Fibroblast of gingiva (primary cell): Measurements from ENCODE around the gene TIMP3.

ENCODE experiments used
- DNase-seq: peaks from one replicate; pipeline ENCODE4 v3.0.0-alpha.2; 2011; ENCODE audit warnings: low read depth

Gene TIMP3

DNA sequence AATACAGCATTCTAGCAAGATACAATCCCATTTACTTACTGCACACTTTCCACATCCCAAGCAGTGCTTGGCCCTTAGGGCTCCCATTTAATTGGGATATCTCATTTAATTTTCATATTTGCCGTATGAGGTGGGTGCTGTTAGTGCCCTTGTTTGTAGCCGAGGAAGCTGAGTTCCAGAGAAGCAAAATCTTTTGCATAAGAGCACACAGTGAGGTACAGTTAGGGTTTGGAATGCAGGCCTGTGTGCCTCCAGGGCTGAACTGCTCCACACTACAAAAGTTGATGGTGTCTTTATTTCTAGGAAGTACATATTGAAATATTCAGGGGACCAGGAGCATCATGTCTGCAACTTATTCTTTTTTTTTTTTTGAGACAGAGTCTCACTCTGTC is 15.5 kb upstream of the TIMP3 start:
- no peak for DNase-seq

DNA sequence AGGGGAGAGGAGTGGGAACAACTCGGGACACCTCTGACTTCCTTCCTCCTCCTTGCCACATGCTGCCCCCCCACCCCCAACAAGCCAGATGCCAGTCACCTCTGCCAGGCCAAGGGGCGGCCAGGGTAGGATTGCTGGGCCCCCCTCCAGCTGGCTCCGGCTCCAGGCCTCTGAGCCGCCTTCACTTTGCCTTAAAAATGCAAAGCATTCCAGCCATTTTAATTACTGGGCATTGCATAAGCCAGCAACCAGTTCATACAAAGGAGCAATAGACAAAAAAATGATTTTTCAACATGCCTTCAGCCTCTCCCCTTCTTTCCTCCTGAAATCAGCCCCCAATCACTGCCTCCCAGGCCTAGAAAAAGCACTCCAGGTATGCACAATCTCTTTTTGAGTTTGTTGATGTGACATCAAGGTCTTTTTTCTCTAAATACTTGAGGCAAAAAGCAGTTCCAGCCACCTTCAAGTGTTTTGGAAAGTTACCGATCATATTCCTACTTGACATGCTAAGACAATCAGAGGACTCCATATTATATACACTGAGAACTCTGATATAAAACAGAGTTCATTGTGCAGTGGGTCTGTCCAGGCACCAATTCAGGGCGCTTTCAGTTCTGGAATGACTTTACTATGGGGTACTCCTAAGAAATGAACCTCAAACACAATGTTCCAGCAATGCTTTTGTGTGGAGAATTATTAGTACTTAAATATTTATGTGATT is 12.4 kb upstream of the TIMP3 start:
- peak; percentile 78 for DNase-seq

DNA sequence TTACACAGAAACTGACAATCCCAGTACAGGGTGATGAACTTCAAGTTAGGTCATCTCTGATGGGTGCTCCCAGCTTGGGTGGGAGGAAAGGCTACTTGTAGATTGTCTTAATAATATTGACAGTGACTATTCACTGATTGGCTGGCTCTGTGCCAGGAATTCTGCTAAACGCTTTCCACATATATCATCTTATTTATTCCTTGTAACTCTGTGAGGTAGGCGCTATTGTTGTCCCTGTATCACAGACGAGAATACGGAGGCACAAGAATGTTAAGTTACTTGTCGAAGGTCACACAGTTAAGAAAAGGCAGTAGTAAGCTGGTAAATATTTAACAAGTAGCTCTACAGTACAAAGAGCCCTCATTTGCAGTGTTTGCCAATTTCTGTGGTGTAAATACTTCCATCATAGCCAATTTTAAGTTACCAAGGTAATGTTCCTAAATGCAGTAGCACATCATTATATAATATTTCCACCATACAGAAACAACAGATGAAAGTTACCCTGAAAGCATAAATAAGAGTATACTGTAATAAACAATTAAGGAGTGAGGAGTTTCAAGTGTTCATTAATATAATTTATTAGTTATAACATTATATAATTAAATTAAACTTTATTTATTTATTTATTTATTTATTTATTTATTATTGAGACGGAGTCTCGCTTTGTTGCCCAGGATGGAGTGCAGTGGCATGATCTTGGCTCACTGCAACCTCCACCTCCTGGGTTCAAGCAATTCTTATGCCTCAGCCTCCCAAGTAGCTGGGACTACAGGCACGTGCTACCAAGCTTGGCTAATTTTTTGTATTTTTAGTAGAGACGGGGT is 11.5 kb upstream of the TIMP3 start:
- no peak for DNase-seq

DNA sequence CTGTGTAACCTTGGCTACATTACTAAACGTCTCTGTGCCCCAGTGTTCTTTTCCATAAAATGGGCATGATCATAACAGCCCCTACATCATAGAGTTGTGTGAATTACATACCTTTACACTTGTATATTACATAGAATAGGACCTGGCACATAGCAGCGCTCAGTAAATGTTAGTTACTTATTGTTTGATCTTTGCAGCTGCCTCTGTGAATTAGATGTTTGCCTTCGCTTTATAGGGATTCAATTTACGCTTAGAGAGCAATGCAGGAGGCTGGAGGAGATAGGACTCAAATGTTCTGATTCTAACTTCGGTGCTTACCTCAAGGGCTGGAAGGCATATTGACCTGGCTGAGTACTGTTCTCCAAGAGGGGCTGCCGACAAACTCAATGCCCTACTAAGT is 10.4 kb upstream of the TIMP3 start:
- DNase-seq = no peak

DNA sequence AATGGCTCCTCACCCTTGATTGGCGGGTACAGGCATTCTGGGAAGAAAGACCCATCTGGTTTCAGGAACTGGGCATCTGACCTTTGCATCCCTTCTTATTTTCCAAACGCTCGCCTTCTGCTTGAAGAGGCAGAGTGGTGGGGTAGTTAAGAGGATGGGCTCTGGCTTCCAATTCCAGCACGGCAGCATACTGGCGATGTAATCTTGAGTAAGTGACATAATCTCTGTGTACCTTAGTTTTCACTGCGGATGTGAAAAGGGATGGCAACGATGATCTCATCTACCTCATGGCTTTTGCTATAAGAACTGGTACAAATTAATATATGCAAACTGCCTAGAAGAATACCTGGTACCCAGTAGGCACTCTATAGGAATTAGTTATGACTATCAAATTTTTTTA is 10.0 kb upstream of the TIMP3 start:
- DNase-seq = no peak

DNA sequence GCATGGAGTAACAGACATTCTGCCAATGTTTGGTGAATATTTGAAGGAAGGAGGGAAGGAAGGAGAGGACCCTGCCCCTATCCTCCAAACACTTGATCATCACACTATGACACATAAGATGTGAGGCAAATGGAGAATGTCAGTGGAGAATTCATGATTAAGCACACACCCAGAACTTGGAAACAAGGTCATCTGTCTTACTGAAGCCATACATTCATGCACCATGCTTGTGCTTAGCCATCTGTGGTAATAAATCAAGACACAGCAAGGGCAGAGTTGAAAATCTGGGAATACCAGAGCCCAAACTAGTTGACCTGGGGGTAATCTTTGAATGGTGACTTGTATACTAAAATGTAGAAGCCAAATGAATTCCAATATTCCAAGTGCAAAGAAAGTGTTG is 7.9 kb upstream of the TIMP3 start:
- no peak for DNase-seq

DNA sequence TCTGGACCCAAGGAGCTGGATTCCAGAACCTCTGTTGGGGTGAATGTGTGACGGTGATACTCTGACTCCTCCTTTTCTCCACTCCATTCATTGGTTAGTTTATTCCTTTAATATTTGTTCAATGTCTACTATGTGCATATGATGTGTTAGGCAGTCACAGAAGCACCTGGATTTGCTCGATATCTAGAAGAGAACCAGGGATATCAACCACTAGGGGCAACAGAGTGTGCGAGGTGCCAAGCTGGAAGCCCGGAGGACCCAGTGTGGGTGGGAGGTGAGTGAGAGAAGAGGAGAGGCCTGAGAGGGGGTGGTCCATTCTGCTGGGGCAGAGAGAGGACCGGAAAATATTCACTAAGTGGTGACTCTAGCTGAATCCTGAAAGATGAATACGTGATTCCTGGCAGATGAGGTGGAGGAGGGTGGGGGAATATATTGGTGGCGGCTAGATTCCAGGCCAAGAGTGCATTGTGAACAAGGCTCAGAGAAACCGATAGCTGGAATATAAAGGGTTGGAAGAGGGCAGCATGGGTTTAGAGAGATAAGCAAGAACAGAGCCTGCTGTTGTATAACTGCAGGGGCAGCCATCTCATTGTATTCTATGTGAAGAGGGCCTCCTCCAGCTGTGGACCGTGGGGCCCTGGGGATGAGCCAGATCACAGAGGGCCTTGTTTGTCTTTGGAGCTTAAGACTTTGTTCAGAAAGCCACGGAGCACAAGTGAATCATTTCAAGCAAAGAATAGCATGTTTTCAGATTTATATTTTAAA is 6.9 kb upstream of the TIMP3 start:
- DNase-seq = no peak

DNA sequence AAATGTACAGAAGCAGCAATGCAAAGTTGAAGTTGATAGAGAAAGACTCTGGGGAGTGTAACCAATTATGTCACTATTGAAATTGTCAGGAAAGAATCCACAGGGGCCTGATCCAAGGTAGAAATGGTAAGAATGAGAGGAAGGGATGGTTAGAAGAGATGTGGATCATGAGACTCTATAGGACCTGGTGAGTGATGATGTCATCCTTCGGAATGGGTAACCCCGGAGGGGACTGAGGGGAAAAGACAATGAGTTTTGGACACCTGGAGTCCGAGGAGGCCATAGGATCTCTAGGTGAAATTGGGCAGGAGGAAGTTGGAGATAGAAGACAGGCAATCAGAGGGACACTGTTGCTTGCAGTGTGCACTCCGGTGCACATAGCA is 6.3 kb upstream of the TIMP3 start:
- no peak for DNase-seq

DNA sequence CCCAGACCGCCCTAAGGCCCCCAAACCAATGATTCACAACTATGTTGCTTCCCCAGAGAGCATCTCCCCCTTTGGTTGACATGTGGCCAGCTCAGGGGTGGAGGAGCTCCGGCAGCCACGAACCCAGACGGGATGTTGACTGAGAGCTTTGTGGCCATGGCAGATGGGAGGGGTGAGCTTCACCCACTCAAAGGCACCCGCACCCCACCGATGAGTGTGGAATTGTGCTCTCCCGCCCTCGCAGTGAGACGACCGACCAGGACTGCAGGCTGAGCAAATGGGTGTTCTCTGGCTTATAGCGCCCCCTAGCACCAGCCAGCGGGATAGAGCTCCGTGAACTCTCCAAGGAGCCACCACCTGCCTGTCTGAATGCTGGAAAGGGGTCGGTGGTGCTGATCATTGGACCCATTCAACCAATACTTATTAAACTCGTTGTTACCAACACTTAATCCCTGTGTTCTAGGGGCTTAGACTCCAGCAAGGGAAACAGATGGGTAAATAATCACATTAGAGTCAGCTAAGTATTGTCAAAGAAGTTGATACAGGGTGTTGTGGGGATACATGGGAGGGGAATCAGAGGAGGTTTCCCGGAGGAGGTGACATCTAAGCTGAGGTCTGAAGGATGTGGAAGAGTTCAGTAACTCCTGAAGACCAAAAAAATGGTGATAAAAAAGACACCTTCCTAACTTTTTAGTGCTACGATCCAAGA is 4.5 kb upstream of the TIMP3 start:
- peak; percentile 47 for DNase-seq

DNA sequence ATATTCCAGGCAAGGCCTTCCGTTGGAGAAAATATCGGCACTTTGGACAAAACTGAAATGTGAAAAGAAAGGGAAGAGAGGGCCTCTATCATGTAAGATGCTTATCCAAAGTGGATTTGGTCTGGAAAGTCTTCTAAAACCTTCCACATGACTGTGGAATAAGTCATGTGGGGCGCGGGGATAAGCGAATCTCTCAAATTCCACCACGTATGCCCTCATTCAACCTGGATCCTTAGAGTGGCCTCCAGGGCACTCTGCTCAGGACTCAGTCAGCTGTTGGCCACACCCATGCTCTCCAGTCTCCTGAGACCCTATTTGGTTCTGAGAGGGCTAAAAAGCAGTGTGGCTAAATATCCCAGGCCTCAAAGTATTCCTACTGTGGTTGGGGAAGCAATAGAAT is 2.0 kb upstream of the TIMP3 start:
- no peak for DNase-seq

DNA sequence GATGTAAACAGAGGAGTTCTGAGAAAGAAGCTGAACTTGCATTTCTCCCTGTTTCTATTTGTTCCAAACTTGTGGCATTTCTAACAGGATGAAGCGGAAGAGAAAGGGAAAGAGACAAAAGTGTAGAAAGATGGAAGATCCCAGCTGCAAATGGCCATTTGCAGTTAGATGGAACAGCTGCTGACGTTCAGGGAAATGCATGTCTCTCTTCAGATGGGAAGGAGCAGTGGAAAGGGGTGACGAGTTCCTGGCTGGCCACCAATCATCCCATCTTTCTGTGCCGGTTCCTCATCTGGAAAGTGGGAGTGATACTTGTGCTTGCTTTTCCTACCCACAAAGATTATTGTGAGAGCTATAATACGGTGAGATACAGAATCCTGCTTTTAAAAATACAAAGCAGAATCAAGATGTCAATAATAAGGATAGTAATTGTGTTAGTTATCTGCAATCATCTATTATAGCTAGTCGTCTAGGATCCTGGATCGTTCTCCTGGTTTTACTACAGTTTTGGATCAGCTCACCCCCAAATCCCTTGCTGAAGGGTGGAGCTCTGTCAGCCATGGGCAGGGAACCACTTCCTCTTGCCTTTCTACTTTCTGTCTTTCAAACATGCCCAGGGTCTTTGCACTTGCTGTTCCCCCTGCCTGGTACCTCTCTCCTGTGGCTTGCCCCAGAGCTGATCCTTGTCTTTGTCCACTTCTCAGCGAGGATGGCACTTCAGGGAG is 1.2 kb upstream of the TIMP3 start:
- DNase-seq = no peak

DNA sequence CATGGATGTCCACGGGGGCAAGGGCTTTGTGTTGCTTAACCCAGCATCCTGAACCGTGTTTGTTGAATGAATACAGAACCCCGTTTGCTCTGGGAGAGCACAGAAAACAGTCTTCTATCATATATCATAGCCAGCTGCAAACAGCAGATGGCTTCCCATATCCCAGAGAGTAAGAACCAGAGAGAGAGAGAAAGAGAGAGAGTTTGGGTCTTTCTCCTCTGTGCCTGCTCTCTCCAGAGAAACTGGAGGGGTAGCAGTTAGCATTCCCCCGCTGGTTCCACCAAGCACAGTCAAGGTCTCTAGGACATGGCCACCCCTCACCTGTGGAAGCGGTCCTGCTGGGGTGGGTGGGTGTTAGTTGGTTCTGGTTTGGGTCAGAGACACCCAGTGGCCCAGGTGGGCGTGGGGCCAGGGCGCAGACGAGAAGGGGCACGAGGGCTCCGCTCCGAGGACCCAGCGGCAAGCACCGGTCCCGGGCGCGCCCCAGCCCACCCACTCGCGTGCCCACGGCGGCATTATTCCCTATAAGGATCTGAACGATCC is 440 bp upstream of the TIMP3 start:
- DNase-seq = no peak

DNA sequence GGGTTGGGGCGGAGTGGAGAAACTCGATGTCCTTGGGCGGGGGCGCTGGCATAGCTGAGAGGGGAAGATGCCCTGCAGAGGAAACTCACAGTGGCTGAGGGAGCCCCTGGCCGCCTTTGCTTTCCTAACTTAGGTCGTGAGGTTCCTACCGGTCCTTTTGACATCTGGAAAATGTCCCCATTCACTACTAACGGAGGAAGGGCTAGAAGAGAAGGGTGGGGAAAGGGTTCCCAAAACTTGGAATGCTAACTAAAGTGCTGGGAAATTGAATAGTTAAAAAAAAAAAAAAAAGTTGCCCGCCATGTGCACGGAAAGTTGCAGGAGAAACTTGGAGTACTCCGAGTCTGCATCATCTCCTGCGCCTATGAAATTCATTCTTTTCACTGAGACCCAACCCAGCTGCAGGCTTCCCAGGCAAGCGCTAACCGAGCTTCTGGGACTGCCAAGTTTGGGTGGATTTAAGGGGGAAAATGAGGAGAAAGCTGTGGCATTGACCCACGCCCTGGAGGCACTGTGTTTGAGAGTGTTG is 796 bp downstream of the TIMP3 start:
- DNase-seq = no peak

DNA sequence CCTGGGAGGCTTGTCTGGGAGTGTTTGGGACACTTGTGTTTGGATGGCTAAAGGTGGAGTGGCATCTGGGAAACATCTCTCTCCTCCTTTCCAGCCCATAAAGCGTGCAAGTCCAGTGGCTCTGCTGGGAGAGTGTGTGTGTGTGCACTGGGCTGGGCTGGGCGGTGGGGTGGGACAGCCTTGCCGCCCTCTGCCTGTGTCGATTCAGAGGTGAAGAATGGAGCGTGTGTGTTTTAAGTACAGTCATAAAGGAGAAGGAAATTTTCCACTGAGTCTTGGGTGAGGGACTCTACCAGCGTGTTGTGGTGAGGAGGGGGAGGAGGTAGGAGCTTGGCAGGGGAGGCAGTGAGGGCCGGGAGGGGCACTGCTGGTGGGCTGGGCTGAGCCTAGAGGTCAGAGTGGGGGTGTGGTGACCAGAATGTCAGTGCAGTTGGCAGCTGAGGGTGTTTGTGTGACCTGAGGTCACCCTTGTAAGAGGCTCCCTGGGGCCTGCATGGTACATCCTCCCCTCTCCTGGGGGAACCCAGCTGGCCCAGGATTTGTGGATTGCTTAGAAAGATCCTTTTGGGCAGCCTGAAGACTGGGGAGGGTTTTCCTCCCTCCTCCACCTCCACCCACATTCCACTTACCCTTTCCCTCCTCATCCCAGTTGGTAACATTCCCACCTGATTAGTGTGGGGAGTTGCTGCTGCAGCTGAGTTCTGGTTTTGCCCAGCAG is 1.7 kb downstream of the TIMP3 start:
- no peak for DNase-seq

DNA sequence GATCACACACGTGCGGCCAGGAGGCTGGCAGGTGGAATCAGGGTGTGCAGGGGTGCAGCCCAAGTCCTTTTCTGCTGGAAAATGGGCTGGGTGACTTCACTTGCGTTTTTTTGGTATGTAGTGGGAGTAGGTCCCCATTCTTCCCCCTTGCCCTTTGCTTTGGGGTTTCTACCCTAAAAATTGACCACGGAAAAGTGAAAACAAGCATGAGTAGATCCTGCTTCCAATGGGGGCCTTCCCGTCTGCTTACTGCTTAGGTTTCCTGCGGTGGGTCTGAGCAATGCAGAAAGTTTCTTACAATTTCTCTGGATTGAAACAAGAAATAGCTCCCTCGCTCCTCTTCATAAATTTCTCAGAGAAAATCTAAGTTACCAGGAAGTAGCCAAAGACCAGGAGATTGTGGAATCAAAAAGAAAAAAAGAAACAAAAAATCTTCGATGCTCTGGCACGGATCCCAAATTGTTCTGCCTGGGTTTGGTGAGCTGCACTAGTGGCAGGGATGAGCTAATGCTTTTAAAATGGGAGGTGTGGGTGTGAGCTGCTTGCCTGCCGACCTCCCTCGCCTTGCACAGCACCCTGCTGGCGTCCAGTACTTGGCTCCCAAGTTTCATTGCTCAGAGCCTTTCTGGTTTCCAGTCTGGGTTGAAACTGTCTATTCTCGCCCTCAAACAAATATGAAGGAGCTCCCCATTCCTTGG is 2.4 kb downstream of the TIMP3 start:
- DNase-seq = no peak

DNA sequence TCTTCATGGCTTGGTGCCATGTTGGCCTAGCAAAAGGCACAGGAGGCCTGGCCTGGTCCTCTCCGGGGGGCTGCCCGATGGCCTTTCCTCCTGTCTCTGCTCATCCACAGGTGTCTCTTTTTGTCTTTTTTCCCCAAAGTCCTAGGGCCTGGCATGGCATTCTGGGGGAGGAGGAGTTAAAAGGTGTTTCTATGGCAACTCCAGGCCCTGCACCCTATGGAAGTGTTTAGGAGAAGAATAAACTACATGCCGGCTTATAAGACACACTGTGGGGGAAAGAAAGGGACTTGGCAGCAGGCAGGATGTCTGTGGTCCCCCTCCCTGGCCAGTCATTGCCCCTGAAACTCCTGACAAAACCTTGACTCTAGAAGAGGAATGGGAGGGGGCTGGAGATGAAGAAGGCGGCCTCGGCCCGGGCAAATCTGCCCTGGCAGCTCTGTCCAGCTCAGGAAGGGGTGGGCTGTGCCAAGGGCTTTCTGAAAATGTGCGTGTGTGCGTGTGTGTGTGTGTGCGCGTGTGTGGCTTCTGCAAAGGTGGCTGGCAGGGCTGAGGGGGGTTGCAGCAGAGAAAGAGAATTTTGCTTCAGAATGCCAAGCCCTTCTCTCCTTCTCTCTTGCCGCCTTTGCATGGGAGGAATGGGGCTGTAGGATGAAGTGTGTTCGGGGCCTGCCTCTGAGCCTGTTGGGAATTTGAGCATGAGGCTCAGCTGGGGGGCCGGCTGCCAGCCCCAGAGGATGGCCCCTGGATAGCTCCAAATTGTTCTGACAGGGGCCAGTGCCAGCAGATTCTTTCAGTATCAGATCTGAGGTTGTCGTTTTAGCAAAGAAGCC is 3.2 kb downstream of the TIMP3 start:
- no peak for DNase-seq

DNA sequence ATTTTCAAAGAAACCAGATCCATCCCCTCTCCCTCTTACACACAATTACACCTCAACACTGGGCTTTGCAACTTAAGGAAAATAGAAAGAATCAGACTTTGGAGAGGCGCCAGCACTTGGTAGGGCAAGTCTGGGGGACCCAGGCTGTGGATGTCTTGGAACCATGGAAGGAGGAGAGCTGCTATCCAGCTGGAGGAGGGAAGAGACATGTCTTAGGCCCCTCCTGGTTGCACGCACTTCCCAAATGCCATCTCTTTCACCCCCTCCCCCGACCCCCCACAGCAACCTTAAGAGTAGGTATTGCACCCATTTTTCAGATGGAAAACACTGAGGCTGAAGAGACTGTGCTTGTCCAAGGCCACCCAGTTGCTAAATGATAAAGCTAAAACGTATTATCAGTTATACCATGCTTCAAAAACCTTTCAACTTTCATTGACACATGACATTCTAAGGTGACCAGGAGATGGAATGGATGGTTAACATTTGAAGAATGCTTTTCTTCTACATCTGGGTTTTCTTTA is 3.9 kb downstream of the TIMP3 start:
- DNase-seq = no peak

DNA sequence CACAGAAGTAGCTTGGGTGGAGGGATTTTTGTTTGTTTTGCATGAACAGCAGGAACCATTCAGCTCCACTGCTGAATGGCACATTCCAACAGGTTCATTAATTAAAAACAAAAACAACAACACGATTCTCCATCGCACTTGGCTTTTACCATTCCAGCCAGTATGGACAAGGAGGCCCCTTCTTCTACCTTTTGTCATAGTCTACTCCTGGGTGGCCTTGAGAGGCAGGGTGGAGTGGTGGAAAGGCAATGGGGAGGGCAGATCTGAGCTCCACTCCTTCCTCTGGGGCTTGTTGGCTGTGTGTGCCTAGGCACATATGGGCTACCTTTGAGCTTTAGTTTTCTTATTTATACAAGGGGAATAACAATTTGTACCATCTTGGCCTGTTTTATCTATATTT is 4.8 kb downstream of the TIMP3 start:
- no peak for DNase-seq

DNA sequence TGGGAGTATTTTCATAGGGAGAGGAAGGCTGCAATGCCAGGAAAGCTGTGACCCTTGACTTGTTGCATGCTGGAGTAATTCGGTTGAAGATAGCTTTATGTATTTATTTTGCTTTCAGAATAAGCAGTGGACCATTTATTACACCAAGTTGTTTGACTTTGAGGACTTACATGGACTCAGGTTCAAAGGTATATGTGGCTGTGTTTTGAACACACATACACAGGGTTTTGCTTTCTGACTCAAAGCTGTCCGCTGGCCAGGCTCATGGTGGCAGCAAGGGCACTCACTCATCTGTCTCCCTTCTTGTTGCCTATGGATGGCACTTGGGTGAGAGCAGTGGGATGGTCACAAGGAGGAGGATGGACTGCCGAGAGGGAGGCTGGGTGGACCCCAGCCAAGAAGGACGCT is 6.5 kb downstream of the TIMP3 start:
- DNase-seq = no peak
